PC-9 (cell line): ENCODE measurements around the gene ADARB2. TPM values are rescaled to one million over a fixed set of nuclear protein-coding genes. Genes with fewer than 3 reads are reported as not detected.

Experiments used
- BruUV-seq: library from RNA; stranded (reverse); fragments of 400-500 nt; replicated peaks from 2 replicates; lab custom pipeline; 2021; lab: Mats Ljungman, UMichigan
- CTCF ChIA-PET: fragments of 300-600 bp; sonication (Branson Sonifier 250); formaldehyde crosslinking; loops from one replicate; lab custom pipeline; 2022; ENCODE audit warnings: antibody characterized with exemption; lab: Charles Lee
- POLR2A ChIA-PET: fragments of 300-600 bp; sonication (Branson Sonifier 250); formaldehyde crosslinking; loops from one replicate; lab custom pipeline; 2022; ENCODE audit warnings: antibody characterized with exemption; ENCODE audit not compliant: unreplicated experiment; lab: Charles Lee
- DNase-seq, 2 experiments: peaks; one replicate each; pipeline versions ENCODE4 v3.0.0 to v3.0.0-alpha.2; 2015 to 2022; ENCODE audit warnings: mixed read lengths in 1 of 2
- H2AFZ ChIP-seq: fragments of 200-600 bp; sonication (generic); 2 replicates; pipeline ENCODE4 v1.8.1; 2017; ENCODE audit warnings: antibody characterized with exemption
- H3F3A ChIP-seq: fragments of 200-600 bp; sonication (generic); 2 replicates; pipeline ENCODE4 v1.8.1; 2017; ENCODE audit warnings: antibody characterized with exemption, mild to moderate bottlenecking, low read depth; ENCODE audit not compliant: insufficient read depth
- H3K27ac ChIP-seq: fragments of 200-600 bp; sonication (generic); 2 replicates; pipeline ENCODE4 v1.6.1; 2016; ENCODE audit warnings: mixed run types
- H3K27me3 ChIP-seq: fragments of 200-600 bp; sonication (generic); 2 replicates; pipeline ENCODE4 v1.6.1; 2016; ENCODE audit warnings: low read depth, mixed run types; ENCODE audit not compliant: insufficient read depth
- H3K36me3 ChIP-seq: fragments of 200-600 bp; sonication (generic); 2 replicates; pipeline ENCODE4 v1.6.1; 2016; ENCODE audit warnings: low read depth, mixed run types
- H3K4me1 ChIP-seq: fragments of 200-600 bp; sonication (generic); replicated peaks from 2 replicates; pipeline ENCODE4 v1.6.1; 2016; ENCODE audit warnings: mixed run types; ENCODE audit not compliant: insufficient read depth
- H3K4me2 ChIP-seq: fragments of 200-600 bp; sonication (generic); 2 replicates; pipeline ENCODE4 v1.6.1; 2017; ENCODE audit warnings: mixed run types
- H3K4me3 ChIP-seq: fragments of 200-600 bp; sonication (generic); 2 replicates; pipeline ENCODE4 v1.6.1; 2016; ENCODE audit warnings: mixed run types
- H3K79me2 ChIP-seq: fragments of 200-600 bp; sonication (generic); 2 replicates; pipeline ENCODE4 v1.6.1; 2017; ENCODE audit warnings: low read depth, mixed run types
- H3K9me2 ChIP-seq: fragments of 200-600 bp; sonication (generic); 2 replicates; pipeline ENCODE4 v1.8.1; 2017; ENCODE audit warnings: mild to moderate bottlenecking; ENCODE audit not compliant: insufficient read depth
- H3K9me3 ChIP-seq: fragments of 200-600 bp; sonication (generic); 2 replicates; pipeline ENCODE4 v1.8.1; 2016; ENCODE audit warnings: low read depth; ENCODE audit not compliant: insufficient read depth
- H4K20me1 ChIP-seq: fragments of 200-600 bp; sonication (generic); 2 replicates; pipeline ENCODE4 v1.8.1; 2017; ENCODE audit not compliant: insufficient read depth
- EZH2 ChIP-seq: fragments of 200-600 bp; sonication (generic); IDR thresholded peaks from 2 replicates; pipeline ENCODE4 v1.8.0; 2017; ENCODE audit warnings: antibody characterized with exemption, low read depth
- intact Hi-C: fragments of 100-400 bp; cut with micrococcal nuclease; formaldehyde crosslinking; loops from one replicate; pipeline ENCODE4 v1.10.0; 2022; ENCODE audit not compliant: unreplicated experiment
- total RNA-seq: library from RNA; stranded (reverse); gene quantifications from 2 replicates; pipeline ENCODE4 v1.2.3, GENCODE V29; 2021
- TF ChIP-seq, protein P1 (sequence below): fragments of 200-600 bp; sonication (generic); conservative IDR thresholded peaks from 2 replicates; pipeline ENCODE4 v1.6.1; 2017; ENCODE audit warnings: mixed run types, antibody characterized with exemption, mild to moderate bottlenecking, moderate library complexity

The ADARB2 gene
- total RNA-seq, 1 experiment from 2014 or later = not detected

DNA sequence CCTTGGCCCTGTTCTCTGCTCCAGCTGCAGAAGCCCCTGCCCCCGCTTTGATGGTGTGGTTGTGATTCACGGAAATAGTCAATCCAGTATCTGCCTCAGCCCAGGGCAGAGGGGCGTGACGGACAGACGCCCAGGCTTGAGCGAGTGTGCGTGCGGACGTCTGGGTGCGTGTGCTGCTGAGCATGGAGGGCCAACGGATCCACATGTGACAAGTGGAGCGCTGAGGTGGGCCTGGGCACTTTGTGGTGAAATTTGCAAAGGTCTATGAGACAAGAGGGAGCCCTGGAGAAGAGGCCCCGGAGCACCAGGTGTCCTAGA, 586.7 kb downstream of the ADARB2 start:
- Histone ChIP-seq H3K9me3 (no peaks in the 10 kb centered on the region), H3K36me3 (no peaks in the 10 kb centered on the region), H4K20me1 (no peaks in the 10 kb centered on the region), H3K4me2 (no peak overlapping the region), H3F3A (no peaks in the 10 kb centered on the region), H2AFZ (no peak overlapping the region), H3K27me3 (peaks cover 55% of the 10 kb centered on the region), H3K9me2 (no peaks in the 10 kb centered on the region), H3K4me3 (no peak overlapping the region), H3K27ac (no peak overlapping the region), H3K79me2 (no peaks in the 10 kb centered on the region), H3K4me1 (no peaks in the 10 kb centered on the region)
- no peak for TF ChIP-seq EZH2
- TF ChIP-seq, protein P1, sequence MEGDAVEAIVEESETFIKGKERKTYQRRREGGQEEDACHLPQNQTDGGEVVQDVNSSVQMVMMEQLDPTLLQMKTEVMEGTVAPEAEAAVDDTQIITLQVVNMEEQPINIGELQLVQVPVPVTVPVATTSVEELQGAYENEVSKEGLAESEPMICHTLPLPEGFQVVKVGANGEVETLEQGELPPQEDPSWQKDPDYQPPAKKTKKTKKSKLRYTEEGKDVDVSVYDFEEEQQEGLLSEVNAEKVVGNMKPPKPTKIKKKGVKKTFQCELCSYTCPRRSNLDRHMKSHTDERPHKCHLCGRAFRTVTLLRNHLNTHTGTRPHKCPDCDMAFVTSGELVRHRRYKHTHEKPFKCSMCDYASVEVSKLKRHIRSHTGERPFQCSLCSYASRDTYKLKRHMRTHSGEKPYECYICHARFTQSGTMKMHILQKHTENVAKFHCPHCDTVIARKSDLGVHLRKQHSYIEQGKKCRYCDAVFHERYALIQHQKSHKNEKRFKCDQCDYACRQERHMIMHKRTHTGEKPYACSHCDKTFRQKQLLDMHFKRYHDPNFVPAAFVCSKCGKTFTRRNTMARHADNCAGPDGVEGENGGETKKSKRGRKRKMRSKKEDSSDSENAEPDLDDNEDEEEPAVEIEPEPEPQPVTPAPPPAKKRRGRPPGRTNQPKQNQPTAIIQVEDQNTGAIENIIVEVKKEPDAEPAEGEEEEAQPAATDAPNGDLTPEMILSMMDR = no peak
- intact Hi-C loops = no loop called here
- no TSS peak for BruUV-seq
- POLR2A ChIA-PET = no interaction called here
- no peak for DNase-seq
- CTCF ChIA-PET = no interaction called here

DNA sequence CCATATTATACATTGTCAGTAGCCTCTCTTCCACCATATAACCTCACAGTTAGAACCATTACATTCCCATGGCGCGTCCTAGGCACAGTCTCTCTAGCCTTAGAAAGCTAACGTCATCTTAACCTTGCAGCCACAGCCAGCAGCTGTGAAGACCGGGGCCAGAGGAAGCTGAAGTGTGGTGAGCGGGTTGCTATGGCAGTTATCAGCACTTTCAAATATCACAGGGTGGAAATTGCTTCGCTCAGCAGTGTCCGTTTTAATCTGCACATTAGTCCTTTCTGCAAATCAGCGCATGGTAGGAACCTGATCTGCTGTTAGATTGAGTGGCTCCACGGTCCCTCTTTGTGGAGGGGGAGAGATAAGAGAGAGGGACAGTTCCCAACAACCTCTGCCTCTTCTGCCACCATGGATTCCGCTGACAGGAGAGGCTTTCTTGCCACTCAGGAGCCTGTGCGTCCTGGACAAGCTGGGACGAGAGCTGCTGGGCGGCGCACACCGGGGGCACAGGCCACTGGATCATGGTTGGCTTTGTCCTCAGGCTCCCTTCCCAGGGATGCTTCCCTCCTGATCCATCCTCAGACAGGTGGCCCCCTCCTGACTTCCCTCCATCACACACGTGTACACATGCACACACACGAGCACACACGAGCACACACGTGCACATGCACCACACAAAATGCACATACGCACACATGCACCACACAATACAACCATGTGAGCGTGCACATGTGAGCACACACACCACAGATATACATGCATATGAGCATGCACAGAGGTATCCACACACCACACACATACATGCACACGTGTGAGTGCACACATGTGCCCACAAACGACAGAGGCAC, 587.3 kb downstream of the ADARB2 start:
- Histone ChIP-seq H4K20me1 (no peaks in the 10 kb centered on the region), H3K27ac (no peak overlapping the region), H3K4me2 (no peak overlapping the region), H2AFZ (no peak overlapping the region), H3K9me2 (no peaks in the 10 kb centered on the region), H3K36me3 (no peaks in the 10 kb centered on the region), H3K4me3 (no peak overlapping the region), H3K9me3 (no peaks in the 10 kb centered on the region), H3K79me2 (no peaks in the 10 kb centered on the region), H3F3A (no peaks in the 10 kb centered on the region), H3K4me1 (no peaks in the 10 kb centered on the region), H3K27me3 (peaks cover 50% of the 10 kb centered on the region)
- TF ChIP-seq, protein P1 = no peak
- TF ChIP-seq EZH2 = no peak
- intact Hi-C loops = no loop called here
- DNase-seq = no peak
- CTCF ChIA-PET = no interaction called here
- POLR2A ChIA-PET = no interaction called here
- BruUV-seq = no TSS peak

GRCh38 chr10:1148855-1149605, 588.3 kb downstream of the ADARB2 start:
- Histone ChIP-seq H3K9me2 (no peaks in the 10 kb centered on the region), H2AFZ (no peak overlapping the region), H3K27ac (no peak overlapping the region), H4K20me1 (no peaks in the 10 kb centered on the region), H3K79me2 (no peaks in the 10 kb centered on the region), H3K4me1 (no peaks in the 10 kb centered on the region), H3K9me3 (no peaks in the 10 kb centered on the region), H3F3A (no peaks in the 10 kb centered on the region), H3K36me3 (no peaks in the 10 kb centered on the region), H3K4me2 (no peak overlapping the region), H3K27me3 (peaks cover 40% of the 10 kb centered on the region), H3K4me3 (no peak overlapping the region)
- DNase-seq = no peak
- no peak for TF ChIP-seq EZH2
- TF ChIP-seq, protein P1 = no peak
- POLR2A ChIA-PET = no interaction called here
- intact Hi-C loops = no loop called here
- BruUV-seq = no TSS peak
- CTCF ChIA-PET = no interaction called here
